SKM-1 treated with dmso at 0.1 percent for 144 hours (cell line): ENCODE measurements around the gene ECEL1.
"Not testable (repeated sequence)": the region's sequence is repeated elsewhere in the genome, so short reads cannot be mapped to it uniquely, and the experiment has no call there.

Source experiments
- DNase-seq: peaks from one replicate; lab custom pipeline; 2025; ENCODE audit not compliant: unreplicated experiment; lab: John Stamatoyannopoulos, UW

Gene ECEL1

DNA sequence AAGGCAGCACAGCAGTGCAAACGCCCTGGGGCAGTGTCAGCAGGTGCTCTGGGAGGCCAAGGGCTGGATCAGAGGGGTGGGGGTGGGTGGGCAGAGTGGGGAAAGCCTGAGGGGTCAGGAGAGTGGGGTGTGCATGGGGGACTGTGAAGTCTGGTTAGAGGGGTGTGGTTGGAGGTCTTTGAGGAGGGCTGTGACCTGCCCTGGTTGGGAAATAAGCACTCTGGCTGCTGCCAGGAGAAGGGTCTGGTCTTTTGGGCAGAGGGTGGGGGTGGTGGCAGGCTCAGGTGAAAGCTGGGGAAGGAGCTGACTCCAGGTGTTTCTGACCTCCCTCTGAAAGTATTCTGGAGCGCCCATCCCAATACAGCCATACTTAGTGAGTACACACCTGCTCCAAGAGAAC, 27.5 kb downstream of the ECEL1 start:
- DNase-seq, result no peak

DNA sequence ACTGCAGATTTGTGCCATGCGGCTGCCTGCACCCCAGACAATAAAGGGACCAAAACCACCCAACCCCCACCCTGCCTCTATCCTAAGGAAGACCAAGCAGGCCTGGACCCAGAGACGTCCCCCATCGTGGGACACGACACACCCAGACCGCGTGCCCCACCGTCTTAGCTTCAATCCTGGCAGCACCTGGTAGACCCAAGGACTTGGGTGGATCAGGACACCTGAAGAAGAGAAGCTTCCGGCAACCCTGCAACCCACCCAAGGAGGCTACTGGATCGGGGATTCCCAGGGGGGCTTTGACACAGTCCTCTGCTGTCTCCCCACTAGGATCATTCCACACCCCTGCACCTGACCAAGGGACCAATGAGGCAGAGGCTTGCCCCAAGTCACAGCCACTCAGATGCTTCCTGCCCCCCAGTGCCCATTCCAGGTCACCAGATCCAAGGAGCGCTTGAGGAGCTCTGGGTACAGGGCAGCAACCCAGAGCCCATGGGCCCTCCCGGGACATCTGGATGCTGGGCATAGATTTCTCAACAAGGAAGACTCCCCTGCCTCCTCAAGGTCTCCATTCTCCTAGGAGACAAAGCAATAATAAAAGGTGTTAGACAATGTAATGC, 28.1 kb downstream of the ECEL1 start:
- DNase-seq, result no peak

DNA sequence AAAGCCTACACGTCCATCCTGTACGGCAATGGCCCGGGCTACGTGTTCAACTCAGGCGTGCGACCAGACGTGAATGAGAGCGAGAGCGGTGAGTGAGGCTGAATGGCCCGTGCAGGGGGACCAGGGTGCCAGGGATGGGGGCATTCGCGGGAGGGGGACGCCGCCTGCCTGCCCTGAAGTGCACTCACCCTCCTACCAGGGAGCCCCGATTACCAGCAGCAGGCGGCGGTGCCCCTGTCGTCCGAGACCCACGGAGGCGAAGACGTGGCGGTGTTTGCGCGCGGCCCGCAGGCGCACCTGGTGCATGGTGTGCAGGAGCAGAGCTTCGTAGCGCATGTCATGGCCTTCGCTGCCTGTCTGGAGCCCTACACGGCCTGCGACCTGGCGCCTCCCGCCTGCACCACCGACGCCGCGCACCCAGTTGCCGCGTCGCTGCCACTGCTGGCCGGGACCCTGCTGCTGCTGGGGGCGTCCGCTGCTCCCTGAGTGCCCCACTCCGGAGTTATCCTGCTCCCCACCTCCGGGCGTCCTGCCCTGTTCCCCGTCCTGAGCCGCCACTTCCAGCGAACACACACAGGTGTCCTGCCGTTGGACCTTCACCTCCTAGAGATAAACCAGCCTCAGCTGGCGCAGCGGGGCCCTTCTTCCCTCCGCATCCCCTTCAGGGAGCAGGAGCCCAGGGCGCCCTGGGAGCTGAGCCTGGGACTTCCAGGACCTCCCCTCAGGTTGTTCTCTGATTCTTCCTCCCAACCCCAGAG, 28.8 kb downstream of the ECEL1 start:
- no peak for DNase-seq

DNA sequence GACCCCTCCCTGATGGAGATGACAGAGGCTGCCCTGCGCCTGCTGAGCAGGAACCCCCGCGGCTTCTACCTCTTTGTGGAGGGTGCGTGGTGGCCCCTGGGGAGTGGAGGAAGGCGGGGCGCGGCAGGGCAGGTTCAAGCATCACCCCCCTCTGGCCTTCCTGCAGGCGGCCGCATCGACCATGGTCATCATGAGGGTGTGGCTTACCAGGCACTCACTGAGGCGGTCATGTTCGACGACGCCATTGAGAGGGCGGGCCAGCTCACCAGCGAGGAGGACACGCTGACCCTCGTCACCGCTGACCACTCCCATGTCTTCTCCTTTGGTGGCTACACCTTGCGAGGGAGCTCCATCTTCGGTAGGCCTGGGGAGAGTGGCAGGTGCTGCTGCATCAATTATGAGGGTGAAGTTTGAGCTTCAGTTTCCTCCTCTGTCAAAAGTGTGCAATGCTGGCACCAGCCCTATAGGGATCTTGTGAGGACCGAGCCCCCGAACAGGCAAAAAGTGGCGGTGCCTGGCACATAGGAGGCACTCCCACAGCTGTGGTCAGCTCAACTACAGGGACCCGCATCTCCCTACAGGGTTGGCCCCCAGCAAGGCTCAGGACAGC, 29.5 kb downstream of the ECEL1 start:
- no peak for DNase-seq

DNA sequence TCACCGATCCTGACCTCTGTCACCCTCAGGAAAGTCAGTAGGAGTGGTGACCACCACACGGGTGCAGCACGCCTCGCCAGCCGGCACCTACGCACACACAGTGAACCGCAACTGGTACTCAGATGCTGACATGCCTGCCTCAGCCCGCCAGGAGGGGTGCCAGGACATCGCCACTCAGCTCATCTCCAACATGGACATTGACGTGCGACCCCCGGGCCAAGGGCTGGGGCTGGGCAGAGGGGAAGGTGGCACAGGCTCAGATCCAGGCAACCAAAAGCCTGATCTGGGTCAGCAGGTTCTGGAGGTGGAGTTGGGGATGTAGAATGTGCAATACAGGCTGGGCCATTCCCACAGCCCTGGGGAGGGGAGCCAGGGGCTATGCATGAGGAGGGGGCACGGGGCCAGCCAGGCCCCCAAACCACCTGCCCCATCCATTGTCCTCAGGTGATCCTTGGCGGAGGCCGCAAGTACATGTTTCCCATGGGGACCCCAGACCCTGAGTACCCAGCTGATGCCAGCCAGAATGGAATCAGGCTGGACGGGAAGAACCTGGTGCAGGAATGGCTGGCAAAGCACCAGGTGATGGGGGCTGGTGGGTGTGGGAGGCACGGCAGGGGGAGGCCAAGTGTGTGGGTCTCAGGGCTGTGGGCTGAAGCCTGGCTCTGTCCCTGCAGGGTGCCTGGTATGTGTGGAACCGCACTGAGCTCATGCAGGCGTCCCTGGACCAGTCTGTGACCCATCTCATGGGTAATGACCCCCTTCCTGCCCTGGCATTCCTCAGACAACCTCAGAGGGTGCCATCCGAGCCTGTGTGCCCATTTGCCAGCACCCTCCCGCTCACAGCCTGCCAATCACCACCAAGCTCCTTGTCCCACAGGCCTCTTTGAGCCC, 30.3 kb downstream of the ECEL1 start:
- DNase-seq, result no peak

DNA sequence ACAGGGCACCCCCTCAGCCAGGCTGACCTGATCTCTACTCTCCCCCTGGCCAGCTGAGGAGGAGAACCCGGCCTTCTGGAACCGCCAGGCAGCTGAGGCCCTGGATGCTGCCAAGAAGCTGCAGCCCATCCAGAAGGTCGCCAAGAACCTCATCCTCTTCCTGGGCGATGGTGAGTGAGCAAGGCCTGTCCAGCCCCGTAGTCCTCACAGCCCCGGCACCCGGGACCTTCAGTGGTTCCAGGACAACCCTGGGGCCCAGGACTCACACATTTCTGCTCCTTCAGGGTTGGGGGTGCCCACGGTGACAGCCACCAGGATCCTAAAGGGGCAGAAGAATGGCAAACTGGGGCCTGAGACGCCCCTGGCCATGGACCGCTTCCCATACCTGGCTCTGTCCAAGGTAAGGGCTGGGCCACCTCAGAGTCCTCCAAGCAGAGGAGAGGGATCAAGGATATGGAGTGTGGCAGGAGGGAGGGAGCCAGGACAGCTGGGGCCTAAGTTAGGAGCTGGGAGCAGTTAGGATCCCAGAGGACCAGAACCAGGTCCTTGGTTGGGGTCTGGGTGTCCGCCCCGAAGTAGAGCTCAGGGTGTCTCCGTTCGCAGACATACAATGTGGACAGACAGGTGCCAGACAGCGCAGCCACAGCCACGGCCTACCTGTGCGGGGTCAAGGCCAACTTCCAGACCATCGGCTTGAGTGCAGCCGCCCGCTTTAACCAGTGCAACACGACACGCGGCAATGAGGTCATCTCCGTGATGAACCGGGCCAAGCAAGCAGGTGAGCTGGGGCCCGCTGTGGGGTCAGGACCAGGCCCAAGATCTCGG, 31.1 kb downstream of the ECEL1 start:
- DNase-seq, result no peak

DNA sequence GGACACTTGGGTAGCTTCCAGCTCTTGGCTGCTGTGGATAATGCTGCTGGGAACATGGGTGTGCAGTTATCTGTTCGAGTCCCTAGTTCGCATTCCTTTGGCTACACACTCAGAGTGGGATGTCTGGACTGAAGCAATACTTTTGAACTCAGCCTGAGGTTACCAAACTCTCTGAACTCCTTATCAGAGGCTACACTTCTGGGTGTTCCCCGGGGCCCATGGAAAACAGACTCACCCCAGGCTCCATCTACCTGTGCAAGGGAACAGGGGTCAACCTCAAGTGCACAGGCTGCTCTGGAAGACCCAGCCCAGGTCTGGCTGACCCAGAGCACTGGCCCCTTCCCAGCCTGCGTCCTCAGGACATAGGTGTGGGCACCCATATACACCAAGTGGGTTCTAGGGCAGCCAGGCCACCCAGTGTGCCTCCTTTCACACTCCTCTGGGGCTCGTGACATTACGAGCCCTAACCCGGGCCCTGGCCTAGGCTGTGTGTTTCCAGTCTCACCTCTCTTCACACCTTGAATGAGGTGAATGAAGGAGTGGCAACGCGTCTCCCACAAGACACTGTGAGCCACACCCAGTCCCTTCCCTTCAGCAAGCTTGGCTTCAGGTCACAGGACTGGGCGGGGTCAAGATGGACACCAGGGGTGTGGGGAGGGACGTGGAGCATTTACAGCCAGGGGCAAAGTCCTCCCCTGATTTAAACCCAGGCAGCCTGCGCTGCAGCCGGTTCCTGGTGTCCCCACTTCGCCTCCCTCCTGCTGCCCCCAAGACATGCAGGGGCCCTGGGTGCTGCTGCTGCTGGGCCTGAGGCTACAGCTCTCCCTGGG, 32.0 kb downstream of the ECEL1 start, which contains the start of gene ALPI:
TSS of gene ALPI (plus strand) at position 728 of the 830 bp plus-strand sequence. CDS start at position 775, 47 bp downstream.
- DNase-seq, result no peak

DNA sequence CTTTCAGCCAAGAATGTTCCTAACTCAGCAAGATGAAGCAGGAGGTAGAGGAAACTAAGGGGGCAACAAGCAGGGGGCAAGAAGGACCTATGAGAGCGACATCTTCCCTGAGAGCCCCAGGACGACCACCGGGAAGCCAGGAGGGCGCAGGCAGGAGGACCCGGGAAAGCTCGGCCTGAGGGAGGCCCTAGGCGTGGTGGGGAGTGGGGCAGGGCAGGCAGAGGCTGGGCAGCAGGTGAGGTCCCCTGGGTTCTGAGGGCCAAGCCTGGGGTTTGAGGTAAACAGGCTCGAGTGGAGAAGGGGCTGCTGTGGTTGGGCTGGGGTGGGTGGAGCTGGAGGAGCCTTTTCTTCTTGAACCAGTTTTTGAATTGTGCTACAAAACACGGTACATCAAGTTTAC, 33.0 kb downstream of the ECEL1 start:
- DNase-seq, result no peak

DNA sequence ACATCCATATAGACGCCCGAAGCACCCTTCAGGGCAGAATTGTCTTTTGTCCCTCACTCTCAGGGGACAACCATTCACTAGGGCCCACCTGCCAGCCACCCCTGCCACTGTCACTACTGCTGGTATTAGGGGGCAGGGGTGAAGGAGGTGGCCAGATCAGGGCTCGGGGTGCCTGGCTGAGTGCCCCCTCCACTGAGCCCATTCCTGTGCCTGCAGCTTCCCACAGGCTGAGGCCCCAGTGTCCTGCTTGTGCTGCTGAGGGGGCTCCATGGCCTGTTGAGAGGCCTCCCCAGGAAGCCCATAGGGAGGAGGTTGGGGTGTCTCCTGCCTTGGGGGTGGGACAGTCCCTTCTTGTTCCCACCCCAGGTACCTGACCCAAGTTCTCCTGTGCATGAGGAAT, 36.0 kb downstream of the ECEL1 start:
- not testable (repeated sequence) for DNase-seq

DNA sequence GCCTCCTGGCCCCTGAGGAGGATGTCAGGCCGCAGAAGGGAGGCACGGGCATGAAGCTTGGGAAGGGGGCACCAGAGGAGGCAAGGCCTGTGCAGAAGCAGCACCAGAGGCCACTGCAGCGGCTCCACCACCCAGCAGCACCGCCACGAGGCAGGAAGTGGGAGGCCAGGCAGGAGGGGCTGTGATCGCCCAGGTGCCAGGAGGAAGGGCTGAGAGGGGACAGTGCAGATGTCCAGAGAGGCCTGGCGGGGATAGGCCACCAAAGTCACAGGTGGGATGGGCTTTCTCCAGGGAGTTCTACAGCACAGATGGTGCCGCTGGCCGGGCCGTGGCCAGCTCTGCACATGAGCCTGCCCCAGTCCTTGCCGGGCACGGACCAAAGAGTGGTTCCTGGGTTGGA, 37.7 kb downstream of the ECEL1 start:
- DNase-seq, result no peak

DNA sequence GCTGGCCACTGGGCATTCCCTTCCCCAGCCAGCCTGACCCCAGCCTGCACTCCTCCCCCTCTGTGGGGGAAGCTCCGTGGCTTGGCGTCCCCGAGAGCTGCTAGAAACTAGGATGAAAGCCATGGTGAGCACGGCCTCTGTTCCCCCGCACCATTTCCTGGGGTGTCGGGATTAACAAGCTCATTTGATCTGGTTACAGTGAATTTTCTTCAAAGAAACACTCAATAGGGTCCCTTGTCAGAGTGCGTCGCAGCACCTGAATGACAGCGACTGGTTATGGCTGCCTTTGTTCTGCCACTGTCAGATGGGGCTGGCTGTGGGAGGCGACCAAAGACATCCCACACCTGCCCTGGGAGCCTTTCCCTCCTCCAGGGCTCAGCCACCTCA, 39.3 kb downstream of the ECEL1 start:
- DNase-seq, result no peak

DNA sequence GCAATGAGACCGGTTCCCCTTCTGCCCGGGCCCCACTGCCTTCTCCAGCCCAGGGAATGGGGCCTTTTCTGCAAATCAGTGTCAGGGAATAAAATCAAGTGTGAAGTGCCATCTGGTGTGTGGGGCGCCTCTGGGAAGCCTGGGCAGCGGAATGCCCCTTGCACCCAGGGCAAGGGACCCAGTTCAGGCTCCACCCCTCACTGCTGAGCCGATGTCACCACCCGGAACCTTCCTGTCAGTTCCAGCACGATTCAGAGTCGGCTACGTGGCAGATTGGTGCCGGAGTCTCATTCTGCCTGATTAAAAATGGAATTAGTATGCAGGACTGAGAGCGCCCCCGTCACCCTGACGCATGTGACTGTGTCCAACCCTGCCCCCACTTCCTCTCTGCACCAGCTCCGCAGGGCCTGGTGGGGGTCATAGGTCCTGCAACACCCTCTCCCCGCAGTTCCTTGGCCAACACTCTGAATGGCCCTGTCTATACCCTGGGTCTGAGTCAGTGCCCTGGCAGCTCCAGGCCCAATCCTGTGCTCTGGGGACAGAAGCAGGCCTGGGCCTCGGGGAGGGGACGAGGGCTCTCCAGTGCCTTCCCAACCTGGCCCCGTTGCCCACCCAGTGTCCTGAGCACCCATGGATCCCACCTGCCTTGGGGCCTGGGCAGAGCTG, 39.9 kb downstream of the ECEL1 start:
- DNase-seq, result no peak

DNA sequence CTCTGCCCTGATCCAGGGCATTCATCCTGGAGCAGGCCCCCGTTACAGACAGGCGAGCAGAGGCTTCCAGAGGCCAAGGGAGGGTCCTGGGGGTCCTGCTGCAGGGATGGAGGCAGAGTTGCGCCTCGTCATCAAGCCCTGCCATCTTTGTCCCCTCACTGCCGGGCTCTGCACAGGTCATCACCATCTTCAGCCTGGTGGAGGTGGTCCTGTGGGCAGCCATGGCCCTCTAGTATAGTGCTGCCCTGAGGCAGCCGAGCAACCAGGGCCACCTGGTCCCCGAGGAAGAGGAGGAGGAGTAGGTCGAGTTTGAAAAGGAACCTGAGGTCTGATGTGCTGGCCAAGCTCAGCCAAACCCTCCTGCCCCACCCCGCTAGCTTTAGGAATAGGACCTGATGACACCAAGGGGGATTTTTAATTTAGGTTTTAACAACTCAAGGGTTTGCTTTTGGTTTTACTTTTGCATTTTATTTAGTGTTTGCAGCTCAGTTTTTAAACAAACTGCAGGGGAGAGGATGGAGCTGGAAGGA, 40.5 kb downstream of the ECEL1 start:
- no peak for DNase-seq

DNA sequence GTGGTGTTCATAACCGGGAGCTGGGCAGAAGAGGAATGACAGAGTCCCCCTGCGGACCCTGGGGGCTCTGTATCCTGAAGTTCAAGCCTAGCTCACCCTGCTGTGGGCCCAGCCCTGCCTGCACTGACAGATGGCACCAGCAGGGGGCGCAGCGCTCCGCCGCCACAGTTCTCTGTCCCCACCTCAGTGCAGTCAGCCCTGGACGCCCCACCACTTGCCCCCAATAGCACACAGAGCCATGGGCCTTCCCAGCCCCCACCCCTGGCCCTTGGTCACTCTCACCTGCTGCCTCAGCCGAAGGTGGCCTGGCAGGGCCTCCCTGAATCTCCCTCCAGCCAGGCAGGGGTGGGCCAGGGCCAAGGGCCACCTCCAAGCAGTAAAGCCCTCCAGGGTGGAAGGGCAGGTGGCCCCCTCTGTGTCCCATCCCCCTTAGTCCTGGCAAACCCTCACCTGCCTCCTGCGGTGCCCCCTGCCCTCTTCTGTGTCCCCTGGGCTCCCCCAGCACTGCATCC, 41.3 kb downstream of the ECEL1 start:
- DNase-seq, result not testable (repeated sequence)

DNA sequence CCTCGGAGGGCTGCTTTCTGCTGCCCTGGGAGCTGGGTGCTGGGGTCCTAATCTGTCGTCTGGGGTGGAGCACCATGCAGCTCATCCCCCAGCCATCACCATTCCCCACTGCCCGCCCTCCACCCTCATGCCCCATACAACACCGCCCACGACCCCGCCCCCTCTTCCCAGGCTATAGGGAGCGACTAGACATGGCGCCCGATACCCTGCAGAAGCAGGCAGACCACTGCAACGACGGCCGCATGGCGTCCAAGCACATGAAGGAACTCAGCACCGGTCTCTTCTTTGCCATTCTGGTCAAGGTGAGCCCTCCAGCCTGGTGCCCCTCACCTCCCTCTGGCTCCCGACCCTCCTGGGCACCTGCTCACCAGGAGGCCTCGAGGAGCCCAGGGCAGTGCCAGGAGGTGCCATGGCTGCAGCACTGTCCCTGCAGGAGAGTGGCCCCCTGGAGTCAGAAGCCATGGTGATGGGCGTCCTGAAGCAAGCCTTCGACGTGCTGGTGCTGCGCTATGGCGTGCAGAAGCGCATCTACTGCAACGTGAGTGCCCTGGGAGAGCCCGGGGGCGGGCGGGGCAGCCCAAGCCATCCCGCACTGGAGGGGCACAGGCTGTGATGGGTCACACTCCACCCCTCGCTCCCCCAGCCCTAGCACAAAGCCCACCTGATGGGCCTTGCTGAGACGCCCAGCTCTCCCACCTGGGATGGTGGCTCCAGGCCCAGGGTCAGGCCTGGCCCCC, 42.3 kb downstream of the ECEL1 start:
- DNase-seq, result not testable (repeated sequence)

DNA sequence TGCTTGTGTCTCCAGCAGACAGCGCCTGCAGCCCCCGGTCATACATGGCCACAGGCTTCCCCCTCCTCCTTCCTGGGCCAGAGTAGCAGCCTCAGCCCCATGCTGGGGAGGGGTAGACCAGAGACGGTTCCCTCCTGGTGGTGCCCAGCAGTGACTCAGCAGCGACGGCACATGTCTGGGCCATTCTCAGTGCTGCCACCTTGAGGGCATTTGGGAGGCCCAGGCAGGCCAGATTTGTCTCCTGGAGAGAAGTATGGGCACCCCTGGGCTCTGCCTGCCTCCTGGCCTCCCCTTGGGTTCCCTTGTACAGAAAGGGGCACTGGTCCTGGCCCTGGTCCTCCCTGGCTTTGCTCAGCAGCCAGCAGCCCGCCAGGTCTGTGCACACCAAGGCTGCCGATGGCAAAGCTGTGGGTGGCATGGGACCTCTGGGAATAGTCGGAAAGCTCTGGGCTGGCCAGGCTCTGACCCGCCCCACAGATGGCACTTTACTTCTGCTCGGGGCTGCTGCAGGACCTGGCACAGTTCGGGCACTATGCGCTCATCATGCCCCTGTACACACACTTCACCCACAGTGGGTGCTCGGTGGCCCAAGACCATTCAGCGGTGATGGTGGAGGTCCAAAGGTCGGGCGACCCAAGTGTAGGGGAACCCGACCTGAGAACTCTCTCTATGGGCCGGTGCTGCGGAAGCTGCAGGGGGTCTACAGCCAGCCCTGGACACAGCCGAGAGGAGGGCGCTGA, 43.1 kb downstream of the ECEL1 start:
- DNase-seq, result peak; percentile 53
